Central memory CD4-positive, alpha-beta T cell (primary cell): Measurements from ENCODE around the gene FN3K.
A peak's percentile ranks its signal among the peaks of the same experiment; 100 is the strongest.
"Not testable (repeated sequence)": the region's sequence is repeated elsewhere in the genome, so short reads cannot be mapped to it uniquely, and the experiment has no call there.

Source experiments
- DNase-seq: peaks from one replicate; pipeline ENCODE4 v3.0.0; 2022

Gene FN3K

GRCh38 chr17:82737967-82738877 lies 2.8 kb downstream of the FN3K start:
- no peak for DNase-seq

DNA sequence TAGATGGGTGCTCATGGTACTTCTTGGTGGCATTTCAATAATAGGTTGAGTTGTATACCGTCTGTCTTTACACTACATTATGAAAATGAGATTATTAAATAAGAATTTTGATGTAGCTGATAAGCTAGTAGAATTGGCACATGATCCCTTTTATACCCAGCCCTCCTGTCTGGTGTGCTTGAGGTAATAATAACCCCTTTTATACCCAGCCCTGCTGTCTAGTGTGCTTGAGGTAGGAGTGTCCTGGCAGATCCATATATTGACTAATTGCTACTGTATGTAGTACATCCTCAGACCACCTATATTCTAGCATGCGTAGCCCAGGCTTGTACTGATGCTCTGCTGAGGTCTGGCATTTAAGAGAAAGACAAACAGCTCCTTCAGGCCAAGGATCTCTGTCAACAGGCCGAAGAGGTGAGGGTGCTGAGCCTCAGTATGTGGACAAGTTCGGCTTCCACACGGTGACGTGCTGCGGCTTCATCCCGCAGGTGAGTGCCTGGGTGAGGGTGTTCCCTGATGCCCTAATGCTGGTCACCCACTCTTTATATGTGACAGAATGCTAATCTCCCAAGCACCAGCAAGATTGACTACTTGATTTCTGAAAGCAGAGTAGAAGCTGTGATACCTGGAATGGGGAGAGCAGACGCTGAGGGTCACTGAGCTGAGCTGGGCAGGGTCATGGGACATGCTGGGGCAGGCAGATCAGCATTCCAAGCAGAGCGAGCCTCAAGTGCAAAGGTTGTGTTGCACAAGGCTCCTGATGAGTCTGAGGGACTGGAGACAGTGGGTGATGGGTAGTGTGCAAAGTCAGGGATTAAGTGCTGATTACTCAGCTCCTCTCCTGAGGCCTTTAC lies 5.7 kb downstream of the FN3K start:
- DNase-seq, result no peak

GRCh38 chr17:82743344-82744219 lies 8.2 kb downstream of the FN3K start:
- DNase-seq, result no peak

DNA sequence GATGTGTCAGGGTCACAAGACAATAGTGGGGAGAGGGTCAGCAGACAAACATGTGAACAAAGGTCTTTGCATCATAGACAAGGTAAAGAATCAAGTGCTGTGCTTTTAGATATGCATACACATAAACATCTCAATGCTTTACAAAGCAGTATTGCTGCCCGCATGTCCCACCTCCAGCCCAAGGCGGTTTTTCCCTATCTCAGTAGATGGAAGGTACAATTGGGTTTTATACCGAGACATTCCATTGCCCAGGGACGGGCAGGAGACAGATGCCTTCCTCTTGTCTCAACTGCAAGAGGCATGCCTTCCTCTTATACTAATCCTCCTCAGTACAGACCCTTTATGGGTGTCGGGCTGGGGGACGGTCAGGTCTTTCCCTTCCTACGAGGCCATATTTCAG lies 9.3 kb downstream of the FN3K start:
- DNase-seq, result not testable (repeated sequence)

GRCh38 chr17:82745524-82745923 lies 10.1 kb downstream of the FN3K start:
- no peak for DNase-seq

GRCh38 chr17:82748756-82749155 lies 13.3 kb downstream of the FN3K start:
- no peak for DNase-seq

DNA sequence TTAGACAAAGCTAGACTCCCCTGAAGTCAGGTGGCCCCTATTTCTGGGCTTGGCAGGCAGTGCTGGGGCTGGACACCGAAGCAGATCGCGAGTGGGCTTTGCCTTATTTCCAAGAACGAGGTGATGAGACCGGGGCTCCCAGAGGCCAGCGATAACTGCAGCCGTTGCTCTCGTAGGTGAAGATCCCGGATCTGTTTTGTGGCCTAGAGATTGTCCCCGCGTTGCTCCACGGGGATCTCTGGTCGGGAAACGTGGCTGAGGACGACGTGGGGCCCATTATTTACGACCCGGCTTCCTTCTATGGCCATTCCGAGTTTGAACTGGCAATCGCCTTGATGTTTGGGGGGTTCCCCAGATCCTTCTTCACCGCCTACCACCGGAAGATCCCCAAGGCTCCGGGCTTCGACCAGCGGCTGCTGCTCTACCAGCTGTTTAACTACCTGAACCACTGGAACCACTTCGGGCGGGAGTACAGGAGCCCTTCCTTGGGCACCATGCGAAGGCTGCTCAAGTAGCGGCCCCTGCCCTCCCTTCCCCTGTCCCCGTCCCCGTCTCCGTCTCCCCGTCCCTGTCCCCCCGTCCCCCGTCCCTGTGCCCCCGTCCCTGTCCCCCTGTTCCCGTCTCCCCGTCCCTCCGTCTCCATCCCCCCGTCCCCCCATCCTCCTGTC lies 15.0 kb downstream of the FN3K start:
- DNase-seq, result no peak

GRCh38 chr17:82751171-82751570 lies 15.8 kb downstream of the FN3K start:
- no peak for DNase-seq

- peak; percentile 85 for DNase-seq
Observed at GRCh38 chr17:82751571-82752370, 16.4 kb downstream of the FN3K start, which contains the start of gene TBCD. Gene TBCD (plus strand): TSS chr17:82752065. CDS start chr17:82752194, 129 bp downstream.

- no peak for DNase-seq
Observed at GRCh38 chr17:82752371-82753200, 17.2 kb downstream of the FN3K start.

DNA sequence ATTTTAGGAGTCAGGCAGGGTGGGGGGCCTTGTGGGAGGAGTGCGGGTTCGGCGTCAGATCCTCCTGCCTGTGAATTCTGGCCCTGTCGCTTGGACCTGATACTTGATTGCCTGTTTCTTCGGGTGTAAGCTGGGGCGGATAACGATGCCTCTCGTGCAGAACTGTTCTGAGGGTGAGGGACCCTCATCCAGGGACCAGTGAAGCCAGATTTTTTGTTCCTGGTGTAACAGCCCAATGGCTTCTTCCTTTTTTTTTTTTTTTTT lies 17.7 kb downstream of the FN3K start:
- no peak for DNase-seq

DNA sequence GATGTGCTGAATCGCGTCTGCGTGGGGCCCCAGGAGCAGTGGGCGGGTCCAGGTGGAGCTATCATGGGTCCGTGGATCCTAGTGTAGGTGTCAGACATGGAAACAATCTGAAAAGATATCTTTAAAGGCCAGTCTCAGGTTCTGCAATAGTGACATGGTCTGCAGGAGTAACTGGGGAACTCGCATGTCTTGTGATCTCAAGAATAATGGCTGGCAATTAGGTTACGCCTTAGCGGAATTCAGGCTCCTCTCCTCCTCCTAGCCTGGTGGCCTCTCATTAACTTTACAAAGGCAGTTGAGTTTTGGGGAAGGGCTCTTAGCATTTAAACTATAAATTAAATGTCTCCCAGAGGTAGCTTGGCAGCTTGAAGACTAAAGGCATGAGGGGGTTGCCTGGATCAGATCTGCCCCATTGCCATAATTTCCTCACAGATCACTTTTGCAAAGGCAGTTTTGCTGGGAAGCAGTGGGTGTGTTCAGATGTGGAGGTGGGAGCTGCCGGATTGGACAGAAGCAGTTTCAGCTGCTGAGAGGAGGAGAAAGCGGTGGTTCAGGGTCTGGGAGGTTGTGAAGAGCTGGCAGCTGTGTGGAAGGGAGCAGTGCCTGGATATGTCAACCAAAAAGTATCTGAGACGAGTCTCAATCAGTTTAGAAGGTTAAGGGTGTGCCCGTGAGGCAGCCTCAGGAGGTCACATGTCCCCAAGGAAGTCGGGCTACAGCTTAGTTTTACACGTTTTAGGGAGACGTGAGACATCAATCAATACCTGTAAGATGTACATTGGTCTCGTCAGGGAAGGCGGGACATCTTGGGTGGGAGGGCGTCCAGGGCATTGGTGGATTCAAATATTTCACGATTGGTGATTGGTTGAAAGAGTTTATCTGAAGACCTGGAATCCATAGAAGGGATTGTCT lies 19.1 kb downstream of the FN3K start:
- no peak for DNase-seq

DNA sequence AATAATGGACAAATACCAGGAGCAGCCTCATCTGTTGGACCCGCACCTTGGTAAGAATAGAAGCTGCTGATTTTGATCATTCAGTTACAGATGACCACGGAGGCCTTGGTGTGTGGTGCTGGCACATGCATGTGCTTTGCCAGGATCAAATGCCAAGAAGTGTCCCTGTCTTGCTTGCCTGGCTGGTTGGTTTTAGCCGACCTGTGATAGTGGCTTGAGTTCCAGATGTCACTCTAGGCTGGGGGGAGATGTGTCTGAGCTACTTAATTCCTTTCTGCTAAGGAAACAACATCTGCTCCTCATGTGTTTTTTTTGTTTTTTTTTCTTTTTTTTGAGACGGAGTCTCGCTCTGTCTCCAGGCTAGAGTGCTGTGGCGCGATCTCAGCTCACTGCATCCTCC lies 20.8 kb downstream of the FN3K start:
- DNase-seq, result no peak

DNA sequence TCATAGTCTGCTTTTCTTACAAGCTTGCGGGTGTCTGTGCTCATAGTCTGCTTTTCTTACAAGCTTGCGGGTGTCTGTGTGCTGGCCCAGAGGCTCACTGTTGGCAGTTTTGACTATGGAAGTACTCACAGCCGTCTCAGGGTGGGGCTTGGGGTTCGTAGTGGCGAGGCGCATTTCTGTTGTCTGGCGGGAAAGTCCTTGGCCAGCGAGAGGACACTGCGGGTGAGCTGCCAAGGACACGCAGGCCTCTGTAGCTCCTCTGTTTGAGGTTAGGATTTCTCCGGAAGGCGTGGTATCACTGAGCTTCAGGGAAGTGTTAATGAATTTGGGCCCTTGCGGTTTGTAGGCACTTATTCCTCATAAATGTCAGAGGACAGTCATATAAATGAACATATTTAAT lies 30.0 kb downstream of the FN3K start:
- DNase-seq, result no peak

GRCh38 chr17:82767041-82767754 lies 31.8 kb downstream of the FN3K start:
- peak; percentile 17 for DNase-seq

- no peak for DNase-seq
Observed at GRCh38 chr17:82769041-82769440, 33.6 kb downstream of the FN3K start.

- no peak for DNase-seq
Observed at GRCh38 chr17:82772026-82772425, 36.6 kb downstream of the FN3K start.

DNA sequence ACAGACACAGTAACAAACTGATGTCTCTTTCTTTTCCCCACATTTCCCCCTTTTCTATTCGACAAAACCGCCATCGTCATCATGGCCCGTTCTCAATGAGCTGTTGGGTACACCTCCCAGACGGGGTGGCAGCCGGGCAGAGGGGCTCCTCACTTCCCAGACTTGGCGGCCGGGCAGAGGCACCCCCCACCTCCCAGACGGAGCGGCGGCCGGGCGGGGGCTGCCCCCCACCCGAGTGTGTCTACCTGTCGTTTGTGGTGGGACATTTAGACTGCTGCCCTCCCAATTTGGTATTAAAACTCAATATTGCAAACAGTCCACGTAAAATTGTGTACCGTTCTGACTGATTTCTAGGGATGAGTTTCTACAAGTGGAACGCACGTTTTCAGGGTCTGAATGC lies 39.0 kb downstream of the FN3K start:
- not testable (repeated sequence) for DNase-seq
